Measurements from ENCODE around the gene EPHA7.

- TF ChIP-seq CTCF (IDR thresholded peaks at IDR 0.05 in 2 of 3, conservative IDR thresholded peaks at IDR 0.05 in 1 of 3; ENCODE audit: borderline replicate concordance in 1 of 3, insufficient read depth in 1 of 3, low read depth in 2 of 3, low read length in 2 of 3) (no peak), EZH2 (IDR thresholded peaks at IDR 0.05) (no peak), CEBPB (IDR thresholded peaks at IDR 0.05; ENCODE audit: low read depth) (no peak), SP1 (IDR thresholded peaks at IDR 0.05; ENCODE audit: low read depth) (no peak)
These were observed 111.6 kb downstream of the EPHA7 start for GRCh38 chr6:93307505-93308409.
